HL-60 (cell line): Measurements from ENCODE around the gene FAM200A.
A peak's percentile ranks its signal among the peaks of the same experiment; 100 is the strongest.
"Not testable (repeated sequence)": the region's sequence is repeated elsewhere in the genome, so short reads cannot be mapped to it uniquely, and the experiment has no call there.

Experiments
- DNase-seq, 2 experiments: peaks; one replicate each; pipeline ENCODE4 v3.0.0-alpha.2; 2010 to 2020; ENCODE audit warnings: low read depth in 1 of 2, low spot score in 1 of 2
- H3K27ac ChIP-seq: fragments of 250-450 bp; sonication (Bioruptor Pico); replicated peaks from 2 replicates; pipeline ENCODE4 v1.5.1; 2020; ENCODE audit warnings: mild to moderate bottlenecking, moderate library complexity
- H3K27me3 ChIP-seq: fragments of 250-450 bp; sonication (Bioruptor Pico); 2 replicates; pipeline ENCODE4 v1.5.1; 2021; ENCODE audit warnings: mild to moderate bottlenecking, moderate library complexity; ENCODE audit not compliant: insufficient read depth, poor library complexity, severe bottlenecking
- H3K4me3 ChIP-seq: replicated peaks from 2 replicates; pipeline ENCODE4 v1.5.1; 2011; ENCODE audit warnings: mild to moderate bottlenecking, control low read depth, low read length; ENCODE audit not compliant: insufficient read depth
- CTCF ChIP-seq: IDR thresholded peaks from one replicate; pipeline ENCODE4 v1.5.1; 2011; ENCODE audit warnings: low read length, control low read depth, inconsistent platforms; ENCODE audit not compliant: insufficient read depth
- GABPA ChIP-seq: IDR thresholded peaks from 2 replicates; pipeline ENCODE4 v1.6.1; 2012; ENCODE audit warnings: low read depth
- POLR2AphosphoS5 ChIP-seq: IDR thresholded peaks from 2 replicates; pipeline ENCODE4 v1.6.1; 2012; ENCODE audit warnings: low read depth
- REST ChIP-seq: IDR thresholded peaks from 2 replicates; pipeline ENCODE4 v1.6.1; 2012; ENCODE audit warnings: low read depth; ENCODE audit not compliant: insufficient replicate concordance
- SPI1 ChIP-seq: IDR thresholded peaks from 2 replicates; pipeline ENCODE4 v1.6.1; 2012; ENCODE audit warnings: low read depth, mild to moderate bottlenecking, borderline replicate concordance

The FAM200A gene

GRCh38 chr7:99579956-99580777 is 28.3 kb upstream of the FAM200A start:
- TF ChIP-seq POLR2AphosphoS5 (no peak), GABPA (no peak), SPI1 (no peak)
- Histone ChIP-seq H3K4me3 (peak overlapping the region; percentile 23), H3K27me3 (peaks cover 12% of the 10 kb centered on the region), H3K27ac (no peak overlapping the region)
- DNase-seq: no peak

GRCh38 chr7:99579281-99579955 is 27.5 kb upstream of the FAM200A start:
- TF ChIP-seq GABPA: no peak
- no peak for TF ChIP-seq CTCF
- TF ChIP-seq REST: no peak
- no peak for TF ChIP-seq SPI1
- TF ChIP-seq POLR2AphosphoS5: no peak
- Histone ChIP-seq H3K4me3 (no peak overlapping the region), H3K27ac (no peak overlapping the region), H3K27me3 (peaks cover 12% of the 10 kb centered on the region)
- no peak for DNase-seq

- no peak for TF ChIP-seq POLR2AphosphoS5
- Histone ChIP-seq H3K4me3 (no peak overlapping the region), H3K27ac (no peak overlapping the region), H3K27me3 (peaks cover 12% of the 10 kb centered on the region)
- no peak for DNase-seq
Measured at GRCh38 chr7:99576251-99576650, 24.3 kb upstream of the FAM200A start.

- Histone ChIP-seq H3K27me3 (no peaks in the 10 kb centered on the region), H3K4me3 (no peak overlapping the region), H3K27ac (no peak overlapping the region)
- TF ChIP-seq POLR2AphosphoS5: no peak
- no peak for DNase-seq
Measured at GRCh38 chr7:99573257-99573656, 21.3 kb upstream of the FAM200A start.

GRCh38 chr7:99571768-99572167 is 19.9 kb upstream of the FAM200A start:
- no peak overlapping the region for H3K4me3 ChIP-seq
- no peaks in the 10 kb centered on the region for H3K27me3 ChIP-seq
- TF ChIP-seq SPI1 (no peak), CTCF (no peak), POLR2AphosphoS5 (no peak), GABPA (no peak), REST (no peak)
- no peak overlapping the region for H3K27ac ChIP-seq
- DNase-seq: no peak

- H3K4me3 ChIP-seq, H3K27ac ChIP-seq, DNase-seq, H3K27me3 ChIP-seq: not testable (repeated sequence)
Measured at GRCh38 chr7:99568770-99569169, 16.9 kb upstream of the FAM200A start.
